NCI-H2107 treated with DMSO at 0.1 percent for 48 hours (cell line): ENCODE measurements around the gene RAB21.
"Not testable (repeated sequence)": the region's sequence is repeated elsewhere in the genome, so short reads cannot be mapped to it uniquely, and the experiment has no call there.

ENCODE experiments used
- DNase-seq: peaks from one replicate; lab custom pipeline; 2025; ENCODE audit not compliant: unreplicated experiment; lab: John Stamatoyannopoulos, UW

Gene RAB21

DNA sequence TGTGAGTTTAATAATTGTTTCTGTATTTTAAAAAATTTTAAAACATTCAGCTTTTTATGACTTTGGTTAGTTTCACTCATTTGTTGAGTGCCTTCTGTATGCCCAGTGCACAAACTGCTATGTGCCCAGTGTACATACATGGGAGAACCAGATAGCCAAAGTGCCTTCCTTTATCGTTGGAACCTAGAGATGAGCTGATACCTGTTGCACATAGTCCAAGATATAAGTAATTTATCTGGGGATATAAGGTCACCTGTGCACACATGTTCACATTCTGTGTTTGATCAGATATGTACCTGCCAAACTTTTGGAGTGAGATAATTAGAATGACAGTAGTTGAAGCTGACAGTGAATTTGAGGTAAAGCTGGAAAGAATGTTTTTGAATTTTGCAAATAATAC, 37.9 kb downstream of the RAB21 start:
- no peak for DNase-seq

DNA sequence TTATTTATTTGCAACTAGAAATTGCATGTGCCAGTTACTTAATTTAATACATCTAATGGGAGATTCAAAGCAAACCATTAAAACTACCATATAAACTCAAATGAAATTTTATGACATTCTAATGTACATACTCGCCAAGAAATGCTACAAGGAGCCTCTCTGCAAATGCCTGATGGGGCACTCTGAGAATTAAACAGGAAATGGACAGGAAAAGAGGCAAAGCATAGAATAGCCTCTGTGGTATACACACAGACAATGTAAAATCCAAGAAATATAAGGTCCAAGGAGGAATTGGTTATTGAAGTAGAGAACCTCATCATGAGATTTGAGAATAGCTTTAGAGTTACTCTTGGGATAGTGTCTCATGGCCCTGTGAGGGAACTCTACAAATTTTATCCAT, 41.2 kb downstream of the RAB21 start:
- DNase-seq = no peak

- DNase-seq = no peak
Observed at GRCh38 chr12:71797531-71797930, 42.9 kb downstream of the RAB21 start.

GRCh38 chr12:71799106-71799505, 44.4 kb downstream of the RAB21 start:
- no peak for DNase-seq

DNA sequence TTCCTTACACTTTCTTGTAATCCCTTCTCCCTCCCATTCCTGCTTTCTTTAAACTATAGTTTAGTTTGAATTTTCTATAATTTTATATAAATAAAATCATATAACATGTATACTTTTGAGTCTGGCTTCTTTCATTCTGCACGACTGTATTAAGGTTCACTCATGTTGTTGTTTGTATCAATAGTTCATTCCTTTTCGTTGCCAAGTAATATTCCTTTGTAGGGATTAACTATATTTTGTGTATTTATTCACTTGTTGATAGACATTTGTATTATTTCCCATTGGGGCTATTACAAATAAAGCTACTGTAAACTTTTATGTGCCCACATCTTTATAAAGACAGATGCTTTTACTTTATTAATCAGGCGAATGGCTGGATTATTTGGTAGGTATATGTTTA, 45.5 kb downstream of the RAB21 start:
- no peak for DNase-seq

DNA sequence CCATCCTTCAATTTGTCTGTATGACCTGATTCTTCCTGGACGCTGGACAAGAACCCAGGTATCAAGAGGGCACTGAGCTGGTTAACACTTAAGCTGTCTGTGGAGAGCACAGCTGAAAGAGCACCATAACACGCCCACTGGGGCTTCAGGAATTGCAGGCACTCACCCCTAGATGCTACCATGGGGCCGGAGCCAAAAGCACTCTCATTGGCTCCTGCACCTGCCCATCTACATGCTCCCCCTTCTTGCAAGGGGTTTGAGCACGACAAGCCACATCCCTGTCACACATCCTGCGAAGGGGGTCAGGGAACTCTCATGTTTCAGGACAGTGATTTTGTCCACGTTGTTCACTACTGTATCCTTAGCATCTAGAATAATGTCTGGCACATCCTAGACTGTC, 49.8 kb downstream of the RAB21 start:
- no peak for DNase-seq

DNA sequence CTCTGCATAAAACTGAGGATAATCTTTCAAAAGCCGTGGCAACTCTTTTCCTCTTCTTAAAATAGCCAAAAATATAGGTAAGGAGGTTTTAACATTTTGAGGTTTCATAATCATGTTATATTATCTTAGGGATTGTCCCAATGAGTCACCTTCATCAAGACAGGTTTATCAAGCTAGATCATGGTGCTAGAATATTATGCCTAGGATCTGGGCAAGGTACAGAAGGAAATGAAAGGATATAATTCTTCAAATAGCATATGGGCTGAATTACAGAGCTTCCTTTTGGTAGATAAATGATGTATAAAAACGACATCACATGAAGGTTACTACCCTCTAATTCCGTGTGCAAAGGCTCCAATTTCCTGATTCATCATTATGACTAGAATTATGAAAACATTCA, 56.3 kb downstream of the RAB21 start:
- DNase-seq = no peak

- not testable (repeated sequence) for DNase-seq
Observed at GRCh38 chr12:71815242-71815641, 60.6 kb downstream of the RAB21 start.

DNA sequence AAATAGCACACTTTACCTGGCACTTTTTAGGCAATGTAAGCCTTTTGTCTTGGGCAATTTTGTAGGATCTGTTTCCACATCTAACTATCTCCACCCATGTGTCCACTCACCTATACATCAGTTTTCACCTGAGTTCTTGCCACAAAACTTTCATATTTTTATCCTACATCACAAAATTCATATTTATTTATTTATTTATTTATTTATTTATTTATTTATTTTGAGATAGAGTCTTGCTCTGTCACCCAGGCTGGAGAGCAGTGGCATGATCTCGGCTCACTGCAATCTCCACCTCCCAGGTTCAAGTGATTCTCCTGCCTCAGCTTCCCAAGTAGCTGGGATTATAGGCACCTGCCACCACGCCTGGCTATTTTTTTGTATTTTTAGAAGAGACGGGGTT, 67.4 kb downstream of the RAB21 start:
- DNase-seq = not testable (repeated sequence)

- DNase-seq = no peak
Observed at GRCh38 chr12:71828813-71829212, 74.2 kb downstream of the RAB21 start.

DNA sequence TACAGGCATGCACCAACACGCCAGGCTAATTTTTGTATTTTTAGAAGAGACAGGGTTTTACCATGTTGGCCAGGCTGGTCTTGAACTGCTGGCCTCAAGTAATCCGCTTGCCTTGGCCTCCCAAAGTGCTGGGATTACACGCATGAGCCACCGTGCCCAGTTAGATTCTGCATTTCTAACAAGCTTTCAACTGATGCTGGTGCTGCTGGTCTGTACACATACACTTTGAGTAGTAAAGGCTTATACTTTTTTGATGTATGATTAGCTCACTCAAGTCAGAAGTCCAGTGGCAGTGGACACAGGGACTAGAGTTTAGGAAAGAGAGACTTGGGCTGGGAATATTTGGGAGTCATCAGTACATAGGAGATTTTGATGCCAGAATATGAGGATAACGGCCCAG, 82.7 kb downstream of the RAB21 start:
- DNase-seq = no peak

GRCh38 chr12:71838231-71838630, 83.6 kb downstream of the RAB21 start:
- no peak for DNase-seq

DNA sequence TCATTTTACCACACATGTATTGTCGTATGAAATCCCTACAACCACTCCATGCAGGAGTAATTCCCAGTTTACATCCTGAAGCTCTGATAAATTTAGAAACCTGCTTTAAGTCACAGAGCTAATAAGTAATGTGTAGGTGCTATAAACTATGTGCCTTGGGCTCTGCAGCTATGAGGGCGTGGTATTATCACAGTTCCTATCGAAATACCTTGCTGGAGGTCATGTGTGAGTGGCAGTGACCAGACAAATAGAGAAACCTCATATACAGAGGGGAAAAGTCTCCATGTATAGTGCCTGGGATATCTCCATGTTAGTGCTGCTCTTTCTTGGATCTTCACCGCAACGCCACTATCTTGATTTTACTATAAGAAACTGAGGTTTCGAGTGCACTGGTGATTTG, 84.0 kb downstream of the RAB21 start:
- no peak for DNase-seq

DNA sequence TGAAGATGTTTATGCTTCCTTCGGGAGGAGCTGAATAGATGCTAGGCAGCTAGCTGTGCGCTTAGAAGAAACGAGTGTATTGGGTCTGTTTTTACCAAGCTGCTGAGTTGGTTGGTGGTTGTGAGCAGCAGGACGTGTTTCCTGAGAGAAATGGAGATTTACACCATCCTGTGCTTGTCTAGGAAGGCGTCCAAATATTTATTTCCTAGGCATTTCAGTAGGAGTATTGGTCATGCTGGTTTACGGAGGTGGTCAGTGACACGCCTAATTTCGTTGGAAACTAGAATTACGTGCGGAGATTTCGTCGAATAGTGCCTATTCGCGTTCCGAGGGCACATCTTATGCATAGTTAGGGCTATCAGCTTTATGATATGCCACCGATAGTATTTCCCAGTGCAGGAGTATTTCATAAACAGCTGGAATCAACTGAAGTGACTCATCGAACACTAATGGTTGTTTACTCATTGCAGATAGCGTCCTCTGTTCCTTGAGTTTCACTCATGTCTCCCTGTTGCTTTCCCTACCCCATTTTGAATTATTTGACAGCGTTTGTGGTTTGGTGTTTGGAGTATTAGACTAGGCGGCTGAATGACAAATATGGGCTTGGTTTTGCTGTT, 85.7 kb downstream of the RAB21 start:
- peak; percentile 55 for DNase-seq

DNA sequence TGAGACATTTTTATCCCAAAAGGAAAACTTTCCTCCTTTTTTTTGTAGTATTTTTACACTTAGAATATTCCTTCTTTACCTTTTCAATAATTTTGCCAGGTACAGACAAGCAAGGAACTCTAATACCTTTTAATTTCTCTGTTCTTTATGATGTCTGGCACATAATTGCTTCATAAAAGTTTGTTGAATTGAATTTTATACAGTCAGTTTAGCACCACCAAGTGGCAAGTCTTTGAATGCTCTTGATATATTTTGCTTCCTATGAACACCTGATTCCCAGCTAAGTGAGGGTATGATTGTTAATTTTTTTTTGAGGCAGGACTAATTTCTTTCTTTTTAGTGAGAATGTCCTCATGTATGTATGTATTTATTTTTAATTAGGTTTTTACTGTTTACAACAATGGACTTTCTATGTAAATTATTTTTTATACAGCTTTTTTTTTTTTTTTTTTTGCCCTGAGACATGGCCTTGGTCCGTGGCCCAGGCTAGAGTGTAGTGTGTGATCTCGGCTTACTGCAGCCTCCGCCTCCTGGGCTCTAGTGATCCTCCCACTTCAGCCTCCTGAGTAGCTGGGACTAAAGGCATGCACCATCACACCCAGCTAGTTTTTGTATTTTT, 91.8 kb downstream of the RAB21 start:
- no peak for DNase-seq

DNA sequence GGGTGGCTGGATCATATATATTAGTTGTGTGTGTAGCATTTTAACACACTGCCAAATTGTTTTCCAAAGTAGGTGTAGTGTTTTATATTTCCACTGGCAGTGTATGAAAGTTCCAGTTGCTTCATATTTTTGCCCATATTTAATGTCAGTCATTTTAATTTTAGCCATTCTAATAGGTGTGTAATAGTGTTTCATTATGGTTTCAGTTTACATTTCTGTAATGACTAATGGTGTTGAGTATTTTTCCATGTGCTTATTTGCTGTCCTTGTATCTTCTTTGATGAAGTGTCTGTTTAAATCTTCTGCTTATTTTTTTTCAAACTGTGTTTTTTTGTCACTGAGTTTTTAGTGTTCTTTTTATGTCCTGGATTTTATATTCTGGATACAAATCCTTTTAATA, 93.5 kb downstream of the RAB21 start:
- no peak for DNase-seq

- no peak for DNase-seq
Observed at GRCh38 chr12:71849109-71849851, 94.6 kb downstream of the RAB21 start.
